SHP77 treated with DMSO at 0.1 percent for 48 hours (cell line): ENCODE measurements around the gene VWA3A.
"Not testable (repeated sequence)": the region's sequence is repeated elsewhere in the genome, so short reads cannot be mapped to it uniquely, and the experiment has no call there.

Source experiments
- DNase-seq: peaks from one replicate; lab custom pipeline; 2025; lab: John Stamatoyannopoulos, UW

Gene VWA3A

DNA sequence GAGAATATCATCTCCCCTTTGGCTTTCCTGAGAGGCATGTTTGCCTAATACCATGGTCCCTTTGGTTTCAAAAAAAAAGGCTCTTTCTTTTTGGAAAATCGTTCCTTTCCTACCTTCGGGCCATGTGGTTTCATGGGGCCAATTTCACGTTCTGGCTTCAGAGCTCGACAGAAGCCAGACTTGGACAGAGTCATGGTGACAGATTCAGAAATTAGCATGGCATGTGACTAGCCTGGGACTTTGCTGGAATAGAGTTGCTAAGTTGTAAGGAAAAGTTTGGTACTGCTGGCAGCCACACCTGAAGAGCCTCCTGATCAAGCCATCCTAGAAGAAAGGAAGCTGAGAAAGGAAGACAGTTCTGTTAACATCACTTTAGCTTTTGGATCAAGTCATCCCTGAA, 2.4 kb upstream of the VWA3A start:
- DNase-seq, result no peak

DNA sequence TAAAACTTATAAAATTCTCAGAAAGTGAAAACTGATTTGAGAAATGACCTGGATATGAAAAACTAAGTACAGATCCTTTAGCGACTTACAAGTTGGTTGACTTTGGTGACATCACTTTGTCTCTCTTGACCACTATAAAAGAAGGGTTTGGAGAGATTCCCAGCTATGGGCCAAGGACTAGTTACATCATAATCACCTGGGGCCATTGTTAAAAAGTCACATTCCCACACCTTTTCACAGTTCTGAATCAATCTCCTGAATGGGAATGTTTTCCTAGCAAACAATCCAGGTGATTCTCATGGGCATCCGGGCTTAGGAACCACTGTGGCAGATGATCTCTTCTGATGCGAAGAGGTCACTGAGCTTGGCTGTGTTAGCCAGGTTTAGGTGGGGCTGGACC, 620 bp upstream of the VWA3A start:
- no peak for DNase-seq

DNA sequence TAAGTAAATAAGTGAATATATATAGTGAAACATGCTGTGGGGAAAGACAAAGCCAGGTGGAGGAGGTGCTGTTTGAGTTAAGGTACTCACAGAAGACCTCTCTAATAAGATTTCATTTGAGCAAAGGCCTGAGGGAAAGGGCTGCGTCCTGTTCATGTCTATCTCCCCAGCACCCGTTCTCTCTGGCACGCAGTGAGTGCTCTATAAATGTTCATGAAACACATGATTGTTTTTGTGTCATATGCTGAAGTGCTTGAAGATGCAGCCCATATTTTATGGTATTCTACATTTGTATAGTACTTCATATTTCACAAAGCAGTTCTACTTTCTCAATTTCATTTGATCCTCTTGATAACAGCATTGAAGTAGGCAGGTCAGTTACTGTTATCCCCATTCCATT, 990 bp downstream of the VWA3A start:
- no peak for DNase-seq

DNA sequence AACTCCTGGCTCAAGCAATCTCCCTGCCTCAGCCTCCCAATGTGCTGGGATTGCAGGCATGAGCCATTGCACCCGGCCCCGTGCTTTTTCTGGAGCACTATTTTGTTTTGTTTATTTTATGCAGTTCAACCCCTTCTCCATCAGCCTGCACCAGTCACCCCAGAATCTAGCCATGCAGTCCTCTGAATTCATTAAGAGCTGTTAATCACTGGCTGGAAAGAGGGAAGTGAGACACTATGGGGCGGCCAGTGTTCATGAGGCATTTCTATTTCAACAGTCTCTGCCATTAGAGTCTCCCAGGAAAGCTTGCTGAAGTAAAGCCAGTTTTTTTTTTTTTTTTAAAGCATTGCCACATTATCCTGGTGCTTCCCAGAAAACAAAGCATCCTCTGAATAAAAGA, 1.7 kb downstream of the VWA3A start:
- no peak for DNase-seq

DNA sequence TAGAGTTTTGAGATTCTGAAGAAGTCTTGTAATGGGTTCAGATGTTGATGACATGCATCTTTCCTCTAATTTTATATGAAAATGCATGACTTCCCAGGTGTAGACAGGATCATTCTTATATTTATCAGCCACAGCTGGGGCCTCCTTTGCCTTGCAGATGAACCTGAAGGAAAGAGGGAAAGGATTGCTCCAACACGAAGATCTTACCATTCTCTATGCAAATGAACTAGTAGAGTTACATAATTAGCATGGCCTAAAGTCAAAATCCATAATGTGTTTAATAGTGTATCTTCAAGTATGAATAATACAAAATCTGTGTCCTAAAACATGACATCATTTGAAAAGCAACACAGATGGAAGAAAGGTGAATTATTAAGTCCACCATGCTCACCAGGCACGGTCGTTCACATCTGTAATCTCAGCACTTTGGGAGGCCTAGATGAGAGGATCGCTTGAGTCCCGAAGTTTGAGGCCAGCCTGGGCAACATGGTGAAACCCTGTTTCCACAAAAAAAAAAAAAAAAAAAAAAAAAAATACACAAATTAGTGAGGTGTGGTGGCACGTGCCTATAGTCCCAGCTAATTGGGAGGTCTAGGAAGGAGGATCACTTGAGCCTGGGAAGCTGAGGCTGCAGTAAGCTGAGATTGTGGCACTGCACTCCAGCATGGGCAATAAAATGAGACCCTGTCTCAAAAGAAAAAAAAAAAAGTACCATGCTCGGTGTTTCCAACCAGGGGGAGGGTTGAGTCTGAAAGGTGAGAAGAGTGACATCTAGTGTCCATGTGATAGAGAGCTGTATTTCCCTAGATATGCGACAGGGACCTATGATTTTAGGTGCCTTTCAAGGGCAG, 6.3 kb downstream of the VWA3A start:
- peak; percentile 43 for DNase-seq

DNA sequence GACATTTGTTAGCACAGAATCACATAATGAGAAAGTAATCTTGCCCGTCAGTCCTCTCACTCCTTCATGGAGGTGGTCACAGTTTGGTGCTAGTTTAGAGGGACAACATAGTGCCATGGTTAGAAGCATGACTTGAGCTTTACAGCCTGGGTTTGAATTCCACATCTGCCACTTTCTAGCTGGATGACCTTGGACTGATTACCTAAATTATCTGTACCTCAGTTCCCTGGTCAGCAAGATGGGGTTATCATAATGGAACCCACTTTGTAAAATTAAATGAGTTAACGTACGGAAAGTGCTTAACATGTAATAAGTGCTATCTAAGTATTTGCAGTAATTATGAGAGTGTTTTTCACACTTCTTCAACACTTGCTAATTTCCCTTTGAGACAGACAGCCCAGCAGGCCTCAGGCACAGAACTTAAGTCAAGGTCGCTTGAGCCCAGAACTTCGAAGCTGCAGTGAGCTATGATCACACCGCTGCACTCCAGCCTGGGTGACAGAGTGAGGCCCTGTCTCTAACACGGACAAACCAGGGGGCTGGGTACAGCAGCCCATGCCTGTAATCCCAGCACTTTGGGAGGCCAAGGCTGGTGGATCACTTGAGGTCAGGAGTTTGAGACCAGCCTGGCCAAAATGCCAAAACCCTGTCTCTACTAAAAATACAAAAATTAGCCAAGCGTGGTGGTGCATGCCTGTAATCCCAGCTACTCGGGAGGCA, 7.1 kb downstream of the VWA3A start:
- no peak for DNase-seq

DNA sequence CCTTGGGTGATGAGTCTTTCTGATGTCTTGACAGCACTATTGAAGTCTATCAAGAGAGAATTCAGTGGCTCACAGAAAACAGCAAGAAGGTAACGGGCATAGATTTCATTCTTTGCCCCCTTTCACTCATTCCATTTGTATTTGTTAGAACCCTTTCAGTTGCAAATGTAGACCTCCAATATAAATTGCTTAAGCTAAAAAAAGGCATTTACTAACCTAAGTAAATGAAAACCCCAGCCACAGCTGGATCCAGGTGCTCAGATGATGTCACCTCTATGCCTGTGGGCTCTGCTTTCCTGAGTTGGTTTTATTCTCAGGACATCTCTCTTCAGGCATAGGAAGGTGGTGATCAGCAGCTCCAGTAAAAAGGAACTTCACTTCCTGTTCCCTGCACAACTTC, 11.1 kb downstream of the VWA3A start:
- DNase-seq, result no peak

DNA sequence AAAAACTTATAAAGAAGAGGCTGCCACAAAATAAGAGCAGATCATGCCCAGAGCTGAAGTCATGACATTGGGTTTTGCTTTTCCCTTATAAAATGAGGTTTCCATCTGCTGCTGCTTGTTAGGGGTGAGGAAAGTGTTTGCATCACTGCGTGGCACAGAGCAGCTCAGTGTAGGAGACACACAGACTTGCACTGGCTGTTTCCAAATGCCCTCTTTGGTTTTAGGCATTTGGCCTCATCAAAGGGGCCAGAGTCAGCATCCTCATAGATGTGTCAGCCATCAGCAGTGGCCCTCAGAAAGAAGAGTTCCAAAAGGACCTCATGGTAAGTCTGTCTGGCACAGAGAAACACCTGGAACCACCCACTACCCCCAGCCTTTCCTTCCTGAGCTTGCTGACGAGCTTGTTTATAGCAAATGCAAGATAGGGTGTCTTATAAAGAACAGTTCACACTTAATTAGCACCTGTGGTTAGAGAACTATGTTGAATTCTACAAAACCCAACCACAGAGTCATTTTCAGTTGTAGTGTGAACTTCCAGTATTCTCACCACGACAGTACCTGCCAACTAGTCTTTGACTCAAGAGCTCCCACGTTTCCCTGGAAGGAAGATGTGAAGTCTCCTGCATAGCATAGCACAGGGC, 17.0 kb downstream of the VWA3A start:
- no peak for DNase-seq

DNA sequence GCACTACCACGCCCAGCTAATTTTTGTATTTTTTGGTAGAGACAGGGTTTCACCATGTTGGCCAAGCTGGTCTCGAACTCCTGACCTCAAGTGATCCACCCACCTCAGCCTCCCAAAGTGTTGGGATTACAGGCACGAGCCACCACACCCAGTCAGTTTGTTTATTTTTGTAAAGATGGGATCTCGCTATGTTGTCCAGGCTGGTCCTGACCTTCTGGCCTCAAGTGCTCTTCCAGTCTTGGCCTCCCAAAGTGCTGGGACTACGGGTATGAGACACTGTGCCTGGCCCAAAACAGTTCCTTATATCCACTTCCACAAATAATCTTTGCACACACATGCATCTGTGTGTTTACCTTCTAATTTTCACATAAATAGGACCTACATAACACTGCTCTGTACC, 19.3 kb downstream of the VWA3A start:
- DNase-seq, result not testable (repeated sequence)

DNA sequence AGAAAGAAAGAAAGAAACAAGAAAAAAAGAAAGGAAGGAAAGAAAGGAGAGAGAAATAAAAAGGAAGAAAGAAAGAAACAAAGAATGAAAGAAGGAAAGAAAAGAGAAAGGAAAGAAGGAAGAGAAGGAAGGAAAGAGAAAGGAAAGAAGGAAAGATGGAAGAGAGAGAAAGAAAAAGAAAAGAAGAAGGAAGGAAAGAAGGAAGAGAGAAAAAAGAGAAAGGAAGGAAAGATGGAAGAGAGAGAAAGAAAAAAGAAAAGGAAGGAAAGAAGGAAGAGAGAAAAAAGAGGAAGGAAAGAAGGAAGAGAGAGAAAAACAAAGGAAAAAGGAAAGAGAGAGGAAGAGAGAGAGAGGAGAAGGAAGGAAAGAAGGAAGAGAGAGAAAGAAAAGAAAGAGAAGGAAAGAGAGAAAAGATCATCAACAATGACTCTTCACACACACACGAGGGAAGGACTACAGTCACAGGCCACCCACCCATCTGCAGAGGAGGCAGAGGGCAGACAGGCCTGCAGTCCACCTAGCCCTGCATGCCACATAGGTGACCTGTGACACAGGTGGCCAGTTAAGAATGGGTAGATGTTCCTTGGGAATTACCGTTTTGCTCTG, 23.9 kb downstream of the VWA3A start:
- no peak for DNase-seq

DNA sequence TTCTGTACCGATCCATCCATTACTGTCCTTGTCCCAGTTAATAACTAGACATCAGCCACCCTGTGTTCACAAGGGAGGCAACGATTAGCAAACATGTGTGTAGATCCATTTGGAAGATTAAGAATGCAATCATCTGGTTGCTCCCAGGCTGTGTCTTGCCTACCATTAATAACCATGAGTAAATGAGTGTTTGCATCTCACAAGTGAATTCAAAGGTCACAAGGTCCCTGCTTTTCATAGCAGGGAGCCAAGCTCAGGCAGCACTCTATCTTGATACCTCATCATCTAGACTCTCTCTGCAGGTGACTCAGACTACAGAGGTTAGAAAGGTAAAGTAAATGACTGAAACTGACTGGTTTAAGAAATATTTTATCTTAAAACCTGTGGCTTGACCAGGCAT, 25.3 kb downstream of the VWA3A start:
- no peak for DNase-seq

DNA sequence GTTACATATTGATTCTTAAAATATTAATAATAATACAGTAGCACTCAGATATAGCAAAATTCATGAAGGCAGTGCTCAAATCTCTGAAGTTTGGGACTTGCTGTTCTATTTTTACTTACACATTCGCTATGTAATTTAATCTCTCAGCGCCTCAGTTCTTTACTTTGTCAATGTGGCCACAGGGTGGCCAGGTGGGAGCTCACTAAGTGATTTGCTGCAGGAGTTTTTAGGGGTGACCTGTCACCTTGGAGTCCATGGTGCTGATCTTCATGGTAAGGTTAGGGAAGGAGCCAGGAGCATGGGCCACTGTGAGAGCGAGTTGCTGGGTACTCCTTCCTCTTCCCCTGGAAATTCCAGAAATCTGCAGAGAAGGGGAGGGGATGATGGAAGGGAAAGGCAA, 28.1 kb downstream of the VWA3A start:
- DNase-seq, result no peak

DNA sequence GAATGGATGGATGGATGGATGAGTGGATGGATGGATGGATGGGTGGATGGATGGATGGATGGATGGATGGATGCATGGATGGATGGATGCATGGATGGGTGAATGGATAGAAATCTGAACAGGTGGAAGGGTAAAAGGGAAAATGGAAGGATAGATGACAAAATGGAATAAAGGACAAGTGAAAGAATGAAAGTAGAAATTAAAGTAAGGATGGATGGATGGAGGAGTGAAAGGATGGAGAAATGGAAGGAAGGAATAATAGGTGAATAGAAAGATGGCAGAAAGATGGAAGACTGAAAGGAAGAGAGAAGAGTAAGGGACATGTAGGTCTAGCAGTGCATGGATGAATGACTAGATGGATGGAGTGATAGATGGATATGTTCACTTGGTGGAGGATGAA, 29.9 kb downstream of the VWA3A start:
- DNase-seq, result no peak

DNA sequence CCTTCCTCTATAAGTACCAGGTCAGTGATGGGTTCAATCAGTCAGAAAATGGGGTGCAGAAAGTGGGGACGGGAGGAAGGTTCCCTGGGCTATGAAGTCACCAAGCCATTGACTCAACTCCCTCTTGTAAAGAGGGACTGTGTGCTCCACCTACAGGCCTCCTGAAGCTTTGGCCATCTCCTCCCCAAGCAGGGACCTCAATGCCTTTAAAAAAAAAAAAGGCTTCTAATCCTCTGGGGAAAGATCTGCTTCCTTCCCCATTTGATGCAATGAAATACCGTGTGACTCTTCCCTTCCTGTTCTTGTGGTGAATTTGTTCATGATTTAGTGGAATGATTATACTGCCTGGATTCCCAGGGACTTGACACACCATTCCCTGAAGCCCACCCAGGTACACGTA, 30.8 kb downstream of the VWA3A start:
- no peak for DNase-seq

DNA sequence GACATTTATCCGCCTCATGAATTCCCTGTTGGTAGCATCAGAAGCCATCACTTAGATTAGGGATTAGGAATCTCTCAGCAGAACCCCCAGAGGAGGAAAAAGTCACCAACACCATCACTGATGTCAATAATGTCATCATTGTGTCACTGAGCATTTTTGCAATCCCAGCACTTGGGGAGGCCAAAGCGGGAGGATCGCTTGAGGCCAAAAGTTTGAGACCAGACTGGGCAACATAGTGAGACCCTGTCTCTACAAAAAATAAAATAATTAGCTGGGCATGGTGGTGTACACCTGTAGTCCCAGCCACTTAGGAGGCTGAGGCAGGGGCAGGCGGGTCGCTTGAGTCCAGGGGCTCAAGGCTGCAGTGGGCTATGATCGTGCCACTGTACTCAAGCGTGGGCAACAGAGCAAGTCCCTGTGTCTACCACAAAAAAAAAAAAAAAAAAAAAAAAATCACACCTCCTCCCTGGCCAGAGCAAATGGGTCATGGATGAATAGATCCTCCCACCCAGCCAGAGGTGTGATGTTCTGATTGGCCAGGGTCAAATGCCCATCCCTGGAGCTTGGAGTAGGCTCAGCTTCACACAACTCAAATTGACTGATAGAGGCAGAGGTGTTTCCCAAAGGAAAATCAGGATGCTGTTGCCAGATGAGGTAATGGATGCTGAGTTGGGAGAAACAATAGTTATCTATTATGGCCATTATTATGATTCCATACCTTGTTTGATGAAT, 31.6 kb downstream of the VWA3A start:
- DNase-seq, result no peak

DNA sequence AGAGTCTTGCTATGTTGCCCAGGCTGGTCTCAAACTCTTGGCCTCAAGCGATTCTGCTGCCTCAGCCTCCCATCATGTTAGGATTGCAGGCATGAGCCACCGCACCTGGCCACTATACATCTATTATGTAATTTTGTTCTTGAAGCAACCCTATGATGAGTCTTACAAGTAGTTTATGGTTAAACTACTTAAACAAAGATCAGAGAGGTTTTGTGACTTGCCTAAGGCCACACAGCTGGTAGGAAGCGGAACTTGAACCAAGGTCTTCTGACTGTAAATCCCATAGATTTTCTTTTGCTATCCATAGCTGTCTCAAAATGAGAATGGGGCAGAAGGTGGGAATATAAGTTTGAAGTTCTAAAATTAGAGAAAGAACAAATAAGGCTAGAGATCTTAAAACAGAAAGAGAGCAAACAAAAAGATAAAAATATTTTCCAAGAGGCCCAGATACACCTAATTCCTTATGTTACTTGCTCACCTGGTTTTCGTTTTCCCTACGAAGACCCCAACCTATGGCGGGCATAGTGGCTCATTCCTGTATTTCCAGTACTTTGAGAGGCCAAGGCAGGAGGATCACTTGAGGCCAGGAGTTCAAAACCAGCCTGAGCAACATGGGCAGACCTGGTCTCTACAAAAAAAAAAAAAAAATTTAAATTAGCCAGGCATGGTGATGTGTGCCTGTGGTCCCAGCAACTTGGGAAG, 32.4 kb downstream of the VWA3A start:
- DNase-seq, result no peak

DNA sequence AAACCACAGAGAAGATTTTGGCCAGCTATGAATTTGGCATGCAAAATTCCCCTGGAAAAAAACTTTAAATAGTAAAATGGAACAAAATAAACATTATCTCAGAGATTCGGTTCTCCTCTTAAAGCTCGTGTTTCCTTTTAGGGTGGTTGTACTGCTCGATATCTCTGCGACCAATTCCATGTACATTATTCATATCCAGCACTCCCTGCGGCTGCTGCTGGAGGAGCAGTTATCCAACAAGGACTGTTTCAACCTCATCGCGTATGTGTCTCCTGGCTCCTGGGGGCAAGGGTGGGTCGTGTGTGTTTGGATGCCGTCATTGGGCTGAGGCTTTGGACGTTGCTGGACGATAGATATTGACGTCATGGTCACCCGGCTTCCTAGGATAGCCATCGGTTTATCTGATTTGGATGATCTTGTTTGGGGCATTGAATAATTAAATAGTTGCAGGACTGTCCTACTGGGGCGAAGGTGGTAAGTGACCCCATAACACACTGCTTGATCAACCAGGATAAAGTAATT, 33.8 kb downstream of the VWA3A start:
- no peak for DNase-seq

DNA sequence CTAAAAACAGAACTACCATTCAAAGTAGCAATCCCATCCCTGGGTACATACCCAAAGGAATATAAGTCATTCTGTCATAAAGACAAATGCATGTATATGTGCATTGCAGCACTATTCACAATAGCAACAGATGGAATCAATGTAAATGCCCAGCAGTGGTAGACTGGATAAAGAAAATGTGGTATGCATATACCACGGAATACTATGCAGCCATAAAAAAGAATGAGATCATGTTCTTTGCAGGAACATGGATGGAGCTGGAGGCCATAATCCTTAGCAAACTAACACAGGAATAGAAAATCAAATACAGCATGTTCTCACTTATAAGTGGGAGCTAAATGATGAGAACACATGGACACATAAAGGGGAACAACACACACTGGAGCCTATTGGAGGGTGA, 36.2 kb downstream of the VWA3A start:
- DNase-seq, result not testable (repeated sequence)

DNA sequence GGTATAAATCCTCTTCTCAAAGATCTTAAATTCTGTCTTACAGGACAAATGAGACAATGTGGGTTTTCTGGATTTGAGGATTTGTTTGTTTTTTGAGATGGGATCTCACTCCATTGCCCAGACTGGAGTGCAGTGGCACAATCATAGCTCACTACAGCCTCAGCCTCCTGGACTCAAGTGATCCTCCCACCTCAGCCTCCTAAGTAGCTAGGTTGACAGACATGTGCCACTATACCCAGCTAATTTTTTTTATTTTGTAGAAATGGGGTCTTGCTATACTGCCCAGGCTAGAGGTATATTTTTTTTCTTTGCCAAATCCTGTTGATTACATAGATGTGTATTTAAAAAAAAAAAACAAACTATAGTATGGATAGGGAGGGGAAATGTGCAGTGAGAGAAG, 38.2 kb downstream of the VWA3A start:
- no peak for DNase-seq

DNA sequence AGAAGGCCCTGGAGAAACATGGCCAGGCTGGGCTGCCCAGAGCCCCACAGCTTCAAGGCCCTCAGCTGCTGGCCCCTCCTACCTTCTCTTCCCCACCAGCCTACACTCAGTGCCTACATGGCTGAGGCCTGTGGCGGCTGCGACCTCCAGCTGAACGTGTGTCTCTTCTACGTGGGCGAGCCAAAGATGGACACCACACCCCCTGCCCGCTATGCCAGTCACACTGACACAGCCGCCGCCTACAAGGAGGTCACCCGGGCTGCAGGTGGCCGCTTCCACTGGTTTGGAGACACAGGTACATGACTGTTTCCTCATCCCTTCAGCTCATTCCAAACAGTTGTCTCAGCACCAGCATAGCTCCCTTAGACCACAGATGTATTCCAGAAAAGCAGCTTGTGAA, 40.5 kb downstream of the VWA3A start:
- no peak for DNase-seq

DNA sequence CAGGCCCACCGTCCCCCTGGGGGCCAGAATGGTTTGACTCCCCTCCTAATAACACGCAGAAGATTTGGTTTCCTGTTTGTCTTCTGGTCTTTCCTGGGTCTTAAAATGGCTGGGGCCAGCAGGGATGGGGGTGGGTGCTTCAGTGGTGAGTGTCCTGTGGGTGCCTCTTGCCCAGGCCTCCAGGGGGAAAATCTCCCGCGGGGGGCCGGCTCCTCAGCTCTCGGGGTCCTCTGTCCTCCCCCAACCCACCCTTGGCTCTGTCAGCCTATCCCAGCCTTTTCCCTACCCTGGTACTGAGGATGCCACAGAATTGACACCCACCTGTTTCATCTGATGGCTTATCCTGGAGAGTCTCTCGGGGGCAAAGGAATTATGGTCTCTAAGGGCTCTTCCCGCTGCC, 46.1 kb downstream of the VWA3A start:
- no peak for DNase-seq
